ENCODE data around the gene MT3. TPM values are rescaled to one million over a fixed set of nuclear protein-coding genes. Genes with fewer than 3 reads are reported as not detected.

MT3 gene
- total and polyA plus RNA-seq, 2 of the 13 experiments (the other 11 are each of a cell fraction or from before 2014, with no cell fraction given): not detected

DNA sequence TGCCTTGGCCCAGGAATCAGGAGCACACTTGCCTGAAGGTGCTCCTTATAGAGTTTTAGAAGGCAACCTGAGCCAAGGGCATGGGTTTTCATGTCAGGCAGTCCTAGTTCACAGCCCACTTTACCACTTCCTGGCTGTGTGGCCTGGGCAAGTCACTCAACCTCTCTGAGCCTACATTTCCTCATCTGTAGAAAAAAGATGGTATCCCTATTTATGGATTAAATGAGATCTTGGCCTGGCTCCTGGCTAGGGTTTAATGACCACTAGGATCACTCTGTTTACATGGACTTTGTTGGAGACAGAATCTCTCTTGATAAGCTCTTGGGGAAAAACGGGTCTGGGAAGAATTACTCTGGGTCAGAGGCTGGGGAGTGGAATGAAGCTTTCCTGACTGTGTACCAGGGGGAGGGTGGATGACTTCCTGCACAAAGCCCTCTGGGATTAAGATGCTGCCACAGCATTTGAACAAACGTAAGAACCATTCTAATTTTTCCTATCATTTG lies 21.3 kb downstream of the MT3 start (continued):
- TF ChIP-seq, protein P1, sequence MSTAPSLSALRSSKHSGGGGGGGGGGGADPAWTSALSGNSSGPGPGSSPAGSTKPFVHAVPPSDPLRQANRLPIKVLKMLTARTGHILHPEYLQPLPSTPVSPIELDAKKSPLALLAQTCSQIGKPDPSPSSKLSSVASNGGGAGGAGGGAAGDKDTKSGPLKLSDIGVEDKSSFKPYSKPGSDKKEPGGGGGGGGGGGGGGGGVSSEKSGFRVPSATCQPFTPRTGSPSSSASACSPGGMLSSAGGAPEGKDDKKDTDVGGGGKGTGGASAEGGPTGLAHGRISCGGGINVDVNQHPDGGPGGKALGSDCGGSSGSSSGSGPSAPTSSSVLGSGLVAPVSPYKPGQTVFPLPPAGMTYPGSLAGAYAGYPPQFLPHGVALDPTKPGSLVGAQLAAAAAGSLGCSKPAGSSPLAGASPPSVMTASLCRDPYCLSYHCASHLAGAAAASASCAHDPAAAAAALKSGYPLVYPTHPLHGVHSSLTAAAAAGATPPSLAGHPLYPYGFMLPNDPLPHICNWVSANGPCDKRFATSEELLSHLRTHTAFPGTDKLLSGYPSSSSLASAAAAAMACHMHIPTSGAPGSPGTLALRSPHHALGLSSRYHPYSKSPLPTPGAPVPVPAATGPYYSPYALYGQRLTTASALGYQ (CRISPR knock-in tag; IDR thresholded peaks at IDR 0.05): no peak
- TF ChIP-seq ZNF781 (CRISPR knock-in tag; IDR thresholded peaks at IDR 0.05; ENCODE audit: borderline replicate concordance, not compliant biosample characterization) (peak; percentile 34), TRIM24 (CRISPR knock-in tag; IDR thresholded peaks at IDR 0.05) (no peak), FOXJ3 (CRISPR knock-in tag; IDR thresholded peaks at IDR 0.05; ENCODE audit: borderline replicate concordance) (no peak), DPF2 (CRISPR knock-in tag; IDR thresholded peaks at IDR 0.05; ENCODE audit: borderline replicate concordance, low read depth) (no peak), ZSCAN22 (CRISPR knock-in tag; IDR thresholded peaks at IDR 0.05) (0 out of 2 replicates have a peak, but pooled peaks have one; percentile 3), ARNT (IDR thresholded peaks at IDR 0.05) (no peak), ZNF564 (CRISPR knock-in tag; IDR thresholded peaks at IDR 0.05) (no peak), MBNL3 (CRISPR knock-in tag; conservative IDR thresholded peaks at IDR 0.05) (no peak), ZNF747 (CRISPR knock-in tag; IDR thresholded peaks at IDR 0.05; ENCODE audit: borderline replicate concordance) (0 out of 2 replicates have a peak, but pooled peaks have one; percentile 12), KAT7 (CRISPR knock-in tag; IDR thresholded peaks at IDR 0.05; ENCODE audit: borderline replicate concordance) (no peak), CREM (IDR thresholded peaks at IDR 0.05) (no peak), CREM (CRISPR knock-in tag; IDR thresholded peaks at IDR 0.05) (no peak), REXO4 (CRISPR knock-in tag; IDR thresholded peaks at IDR 0.05; ENCODE audit: borderline replicate concordance) (no peak), ZNF782 (CRISPR knock-in tag; IDR thresholded peaks at IDR 0.05; ENCODE audit: borderline replicate concordance) (no peak; the same call in 1 of the 2 replicates), KDM5A (IDR thresholded peaks at IDR 0.05; ENCODE audit: borderline replicate concordance, low read length) (no peak), RCOR2 (CRISPR knock-in tag; IDR thresholded peaks at IDR 0.05) (peak; percentile 30; the same call in 1 of the 2 replicates), DR1 (CRISPR knock-in tag; IDR thresholded peaks at IDR 0.05) (no peak), ISX (CRISPR knock-in tag; conservative IDR thresholded peaks at IDR 0.05) (no peak), ZNF629 (CRISPR knock-in tag; conservative IDR thresholded peaks at IDR 0.05) (0 out of 2 replicates have a peak, but pooled peaks have one; percentile 7)
- TF ChIP-seq, protein P2, sequence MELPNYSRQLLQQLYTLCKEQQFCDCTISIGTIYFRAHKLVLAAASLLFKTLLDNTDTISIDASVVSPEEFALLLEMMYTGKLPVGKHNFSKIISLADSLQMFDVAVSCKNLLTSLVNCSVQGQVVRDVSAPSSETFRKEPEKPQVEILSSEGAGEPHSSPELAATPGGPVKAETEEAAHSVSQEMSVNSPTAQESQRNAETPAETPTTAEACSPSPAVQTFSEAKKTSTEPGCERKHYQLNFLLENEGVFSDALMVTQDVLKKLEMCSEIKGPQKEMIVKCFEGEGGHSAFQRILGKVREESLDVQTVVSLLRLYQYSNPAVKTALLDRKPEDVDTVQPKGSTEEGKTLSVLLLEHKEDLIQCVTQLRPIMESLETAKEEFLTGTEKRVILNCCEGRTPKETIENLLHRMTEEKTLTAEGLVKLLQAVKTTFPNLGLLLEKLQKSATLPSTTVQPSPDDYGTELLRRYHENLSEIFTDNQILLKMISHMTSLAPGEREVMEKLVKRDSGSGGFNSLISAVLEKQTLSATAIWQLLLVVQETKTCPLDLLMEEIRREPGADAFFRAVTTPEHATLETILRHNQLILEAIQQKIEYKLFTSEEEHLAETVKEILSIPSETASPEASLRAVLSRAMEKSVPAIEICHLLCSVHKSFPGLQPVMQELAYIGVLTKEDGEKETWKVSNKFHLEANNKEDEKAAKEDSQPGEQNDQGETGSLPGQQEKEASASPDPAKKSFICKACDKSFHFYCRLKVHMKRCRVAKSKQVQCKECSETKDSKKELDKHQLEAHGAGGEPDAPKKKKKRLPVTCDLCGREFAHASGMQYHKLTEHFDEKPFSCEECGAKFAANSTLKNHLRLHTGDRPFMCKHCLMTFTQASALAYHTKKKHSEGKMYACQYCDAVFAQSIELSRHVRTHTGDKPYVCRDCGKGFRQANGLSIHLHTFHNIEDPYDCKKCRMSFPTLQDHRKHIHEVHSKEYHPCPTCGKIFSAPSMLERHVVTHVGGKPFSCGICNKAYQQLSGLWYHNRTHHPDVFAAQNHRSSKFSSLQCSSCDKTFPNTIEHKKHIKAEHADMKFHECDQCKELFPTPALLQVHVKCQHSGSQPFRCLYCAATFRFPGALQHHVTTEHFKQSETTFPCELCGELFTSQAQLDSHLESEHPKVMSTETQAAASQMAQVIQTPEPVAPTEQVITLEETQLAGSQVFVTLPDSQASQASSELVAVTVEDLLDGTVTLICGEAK (IDR thresholded peaks at IDR 0.05): no peak
- TF ChIP-seq, protein P2 (CRISPR knock-in tag; IDR thresholded peaks at IDR 0.05): 0 out of 2 replicates have a peak, but pooled peaks have one; percentile 3

Measured in HepG2 (cell line).